Glutamatergic neuron (in vitro differentiated cells): ENCODE measurements around the gene SIRT7. TPM values are rescaled to one million over a fixed set of nuclear protein-coding genes. Genes with fewer than 3 reads are reported as not detected.

Source experiments
- DNase-seq: peaks from one replicate; pipeline ENCODE4 v3.0.0; 2022
- H3K27ac Mint-ChIP-seq: one replicate; pipeline ENCODE4 v1.8.0; 2020; ENCODE audit warnings: mild to moderate bottlenecking, mixed read lengths, inconsistent platforms; ENCODE audit not compliant: unreplicated experiment
- H3K27me3 Mint-ChIP-seq: one replicate; pipeline ENCODE4 v1.8.0; 2020; ENCODE audit warnings: mild to moderate bottlenecking, moderate library complexity, mixed read lengths, inconsistent platforms; ENCODE audit not compliant: unreplicated experiment
- H3K36me3 Mint-ChIP-seq: one replicate; pipeline ENCODE4 v1.8.0; 2020; ENCODE audit warnings: mild to moderate bottlenecking, mixed read lengths, inconsistent platforms; ENCODE audit not compliant: unreplicated experiment
- H3K4me1 Mint-ChIP-seq: one replicate; pipeline ENCODE4 v1.8.0; 2020; ENCODE audit warnings: mild to moderate bottlenecking, low read depth, mixed read lengths, inconsistent platforms; ENCODE audit not compliant: unreplicated experiment
- H3K4me3 Mint-ChIP-seq: one replicate; pipeline ENCODE4 v1.8.0; 2020; ENCODE audit warnings: mild to moderate bottlenecking, mixed read lengths, inconsistent platforms; ENCODE audit not compliant: unreplicated experiment
- H3K9me3 Mint-ChIP-seq: one replicate; pipeline ENCODE4 v1.8.0; 2020; ENCODE audit warnings: mild to moderate bottlenecking, moderate library complexity, mixed read lengths, inconsistent platforms; ENCODE audit not compliant: unreplicated experiment
- total RNA-seq: library from RNA; stranded (reverse); fragmentation: NEBNext Ultra II Directional; extraction: Animal tissue kit (Norgen Biotek cat#: 25700); gene quantifications from one replicate; pipeline ENCODE4 v1.2.1, GENCODE V29; 2021; ENCODE audit not compliant: unreplicated experiment
- TF ChIP-seq, protein P1 (sequence below): fragments of 200-600 bp; sonication (generic); IDR thresholded peaks from one replicate; pipeline ENCODE4 v1.5.0; 2021; ENCODE audit not compliant: partially characterized antibody, unreplicated experiment

The SIRT7 gene
- total RNA-seq, 1 donor from 2014 or later: 38.7 TPM

DNA sequence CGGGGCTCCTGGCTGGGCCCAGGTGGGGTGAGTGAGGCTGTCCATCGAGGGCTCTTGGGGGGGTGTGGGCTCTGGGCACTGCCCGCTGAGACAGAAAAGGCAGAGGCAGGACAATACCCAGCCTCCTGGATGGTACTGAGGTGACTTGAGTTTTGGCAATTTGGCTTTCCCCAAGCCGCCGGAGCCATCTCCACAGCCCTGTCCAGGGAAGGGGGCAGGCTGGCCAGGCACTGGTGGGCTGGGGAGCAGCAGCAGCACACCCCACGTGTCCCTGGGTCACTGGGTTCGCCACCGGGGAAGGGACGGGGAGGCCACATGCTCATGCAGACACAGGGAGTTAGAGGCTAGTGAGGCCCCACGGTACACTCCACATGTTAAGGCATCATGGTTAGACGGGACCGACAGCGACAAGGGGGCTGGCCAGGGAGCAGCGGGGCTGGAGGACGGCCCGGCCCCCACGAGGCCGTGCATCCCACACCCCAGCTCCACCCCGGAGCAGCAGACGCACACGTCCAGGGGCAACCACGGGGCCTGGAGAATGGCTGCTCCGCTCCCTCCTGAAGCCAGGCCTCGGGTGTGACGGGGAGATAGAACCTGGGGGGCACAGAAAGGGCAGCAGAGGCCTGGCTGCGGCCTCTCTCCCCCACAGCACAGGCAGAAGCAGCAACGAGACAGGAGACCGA lies 49.8 kb downstream of the SIRT7 start:
- peaks cover 7% of the 10 kb centered on the region for H3K27me3 Mint-ChIP-seq
- H3K4me3 Mint-ChIP-seq: no peak overlapping the region
- H3K27ac Mint-ChIP-seq: no peak overlapping the region
- H3K36me3 Mint-ChIP-seq: no peaks in the 10 kb centered on the region
- peaks cover 3% of the 10 kb centered on the region for H3K4me1 Mint-ChIP-seq
- H3K9me3 Mint-ChIP-seq: peaks cover 14% of the 10 kb centered on the region
- no peak for DNase-seq
- TF ChIP-seq, protein P1, sequence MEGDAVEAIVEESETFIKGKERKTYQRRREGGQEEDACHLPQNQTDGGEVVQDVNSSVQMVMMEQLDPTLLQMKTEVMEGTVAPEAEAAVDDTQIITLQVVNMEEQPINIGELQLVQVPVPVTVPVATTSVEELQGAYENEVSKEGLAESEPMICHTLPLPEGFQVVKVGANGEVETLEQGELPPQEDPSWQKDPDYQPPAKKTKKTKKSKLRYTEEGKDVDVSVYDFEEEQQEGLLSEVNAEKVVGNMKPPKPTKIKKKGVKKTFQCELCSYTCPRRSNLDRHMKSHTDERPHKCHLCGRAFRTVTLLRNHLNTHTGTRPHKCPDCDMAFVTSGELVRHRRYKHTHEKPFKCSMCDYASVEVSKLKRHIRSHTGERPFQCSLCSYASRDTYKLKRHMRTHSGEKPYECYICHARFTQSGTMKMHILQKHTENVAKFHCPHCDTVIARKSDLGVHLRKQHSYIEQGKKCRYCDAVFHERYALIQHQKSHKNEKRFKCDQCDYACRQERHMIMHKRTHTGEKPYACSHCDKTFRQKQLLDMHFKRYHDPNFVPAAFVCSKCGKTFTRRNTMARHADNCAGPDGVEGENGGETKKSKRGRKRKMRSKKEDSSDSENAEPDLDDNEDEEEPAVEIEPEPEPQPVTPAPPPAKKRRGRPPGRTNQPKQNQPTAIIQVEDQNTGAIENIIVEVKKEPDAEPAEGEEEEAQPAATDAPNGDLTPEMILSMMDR: no peak

DNA sequence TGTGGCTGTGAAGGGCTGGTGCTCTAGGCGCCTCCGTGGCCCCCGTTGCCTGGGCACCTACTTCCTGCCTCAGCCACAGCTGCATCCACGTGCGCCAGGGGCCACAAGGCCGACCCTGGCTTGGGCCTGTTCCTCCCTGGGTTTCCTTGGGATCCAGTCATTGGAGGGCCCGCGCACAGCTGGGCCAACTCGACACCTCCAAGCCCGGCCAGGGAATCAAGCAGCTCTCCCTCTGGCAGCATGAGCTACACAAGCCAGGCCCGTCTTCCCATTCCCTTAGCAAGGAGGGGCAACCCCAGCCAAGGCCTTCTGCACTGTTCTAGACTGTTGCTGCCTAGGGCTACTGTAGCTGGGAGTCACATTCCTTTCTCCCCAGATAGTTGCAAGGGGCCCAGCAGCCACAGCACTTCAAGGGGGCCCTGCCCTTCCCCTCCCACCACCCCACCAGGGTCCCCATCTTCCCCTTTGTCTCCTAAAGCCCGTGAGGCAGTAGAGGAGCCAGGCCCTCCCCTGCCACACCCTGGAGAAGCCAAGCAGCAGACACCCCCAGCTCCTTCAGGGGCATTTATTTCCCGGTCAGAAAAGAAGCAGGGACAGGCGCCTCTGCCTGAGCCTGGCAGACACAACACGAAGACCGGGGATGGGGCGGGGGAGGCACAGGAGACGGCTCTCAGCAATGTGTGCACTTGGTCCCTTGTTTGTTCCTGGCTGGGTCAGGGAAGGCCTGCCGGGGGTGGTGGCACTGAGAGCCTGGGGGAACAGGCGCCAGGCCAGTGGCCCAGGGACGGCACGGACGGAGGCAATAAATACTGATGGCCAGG lies 50.6 kb downstream of the SIRT7 start:
- Mint-ChIP-seq H3K27ac (peak overlapping the region; percentile 59), H3K4me3 (no peak overlapping the region), H3K4me1 (peaks cover 7% of the 10 kb centered on the region), H3K9me3 (peaks cover 17% of the 10 kb centered on the region), H3K27me3 (peaks cover 8% of the 10 kb centered on the region), H3K36me3 (no peaks in the 10 kb centered on the region)
- no peak for DNase-seq
- TF ChIP-seq, protein P1: no peak

DNA sequence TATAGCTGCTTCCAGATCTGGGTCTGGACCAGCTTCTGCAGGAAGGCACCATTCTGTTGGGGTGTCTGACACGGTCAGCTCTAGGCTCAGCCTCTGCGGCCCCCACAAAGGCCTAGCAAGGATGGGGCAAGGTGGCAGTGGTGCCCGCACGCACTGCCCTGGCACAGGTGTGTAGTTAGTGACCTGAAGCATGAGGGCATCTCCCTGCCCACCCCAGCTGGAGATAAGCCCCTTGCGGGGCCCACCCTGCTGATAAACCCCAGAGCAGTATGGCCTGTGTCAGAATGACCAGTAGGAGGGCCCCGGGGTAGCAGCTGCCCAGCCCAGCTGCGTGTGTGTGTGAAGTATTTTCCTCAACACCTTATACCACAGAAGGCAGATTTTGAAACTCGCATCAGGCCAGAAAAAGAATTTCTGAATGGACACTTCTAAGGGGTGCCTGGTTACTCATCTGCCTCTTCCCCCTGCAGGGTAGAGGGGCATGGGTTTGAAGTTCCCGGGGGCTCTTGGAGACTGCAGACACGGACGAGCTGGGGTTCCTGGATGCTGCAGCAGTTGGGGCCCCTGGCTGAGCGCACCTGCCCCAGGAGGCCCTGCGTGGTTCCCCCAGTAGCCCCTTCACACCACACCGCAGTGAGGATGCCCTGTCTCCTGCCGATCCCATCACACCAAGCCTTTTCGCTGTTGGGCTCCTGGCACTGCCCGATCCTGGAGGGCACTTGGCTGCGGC lies 51.4 kb downstream of the SIRT7 start:
- TF ChIP-seq, protein P1: no peak
- Mint-ChIP-seq H3K4me1 (peaks cover 7% of the 10 kb centered on the region), H3K36me3 (no peaks in the 10 kb centered on the region), H3K27me3 (peaks cover 10% of the 10 kb centered on the region), H3K9me3 (peaks cover 14% of the 10 kb centered on the region), H3K27ac (peak overlapping the region; percentile 59), H3K4me3 (no peak overlapping the region)
- DNase-seq: no peak

DNA sequence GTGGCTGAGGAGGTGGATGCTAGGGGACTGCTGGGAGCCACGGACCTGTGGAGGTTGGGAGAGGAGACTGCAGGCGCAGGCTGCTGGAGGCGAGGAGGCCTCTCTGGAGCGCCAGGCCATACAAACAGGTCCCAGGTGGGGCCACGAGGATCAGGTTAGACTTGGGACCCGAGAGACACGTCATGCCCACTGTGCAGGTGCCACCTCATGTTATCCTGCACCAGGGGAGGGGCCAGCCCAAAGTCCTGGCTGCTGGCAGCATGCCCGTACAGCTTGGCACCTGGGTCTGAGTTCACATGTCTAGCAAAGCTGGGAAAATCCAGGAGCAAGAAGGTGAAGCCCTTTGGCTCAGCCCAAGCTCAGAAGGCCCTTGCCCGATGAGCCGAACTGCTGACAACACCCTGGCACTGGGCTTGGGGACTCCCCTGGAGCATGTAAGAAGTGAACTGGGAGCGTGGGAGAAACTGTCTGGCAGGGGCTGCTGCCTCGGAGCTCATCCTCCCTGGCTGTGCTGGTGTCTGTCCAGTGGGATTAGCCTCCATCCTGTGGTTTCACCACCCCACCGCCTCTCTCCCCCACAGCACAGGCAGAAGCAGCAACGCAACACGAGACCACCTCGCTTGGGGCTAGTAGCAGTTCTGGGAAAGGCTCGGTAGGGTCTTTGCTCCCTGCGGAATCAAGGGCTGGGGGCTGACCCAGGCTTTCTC lies 52.1 kb downstream of the SIRT7 start:
- Mint-ChIP-seq H3K36me3 (no peaks in the 10 kb centered on the region), H3K4me1 (peaks cover 7% of the 10 kb centered on the region), H3K9me3 (peaks cover 17% of the 10 kb centered on the region), H3K27me3 (peaks cover 14% of the 10 kb centered on the region), H3K27ac (no peak overlapping the region), H3K4me3 (no peak overlapping the region)
- TF ChIP-seq, protein P1: no peak
- no peak for DNase-seq
